Lung (tissue), 12 donors: ENCODE data around the gene BRD3OS. TPM values are rescaled to one million over a fixed set of nuclear protein-coding genes. Genes with fewer than 3 reads are reported as not detected.

Experiments used
- ATAC-seq: fragments of 200-7000 bp; cut with Tn5 transposase; one replicate; pipeline ENCODE4 v1.9.1; 2020; ENCODE audit warnings: moderate number of reproducible peaks; ENCODE audit not compliant: insufficient read depth, low FRiP score
- DNase-seq, 3 donors: peaks; one replicate each; pipeline ENCODE4 v3.0.0-alpha.2; 2013 to 2017
- H3K27ac ChIP-seq, 2 donors: one replicate each; pipeline ENCODE4 v1.5.1; 2013; ENCODE audit warnings: mild to moderate bottlenecking in 2 of 2, moderate library complexity in 2 of 2, control low read depth in 1 of 2, inconsistent platforms in 1 of 2, low read depth in 1 of 2, low read length in 1 of 2
- H3K27me3 ChIP-seq, 3 donors: one replicate each; pipeline ENCODE4 v1.5.1; 2013; ENCODE audit warnings: low read length in 2 of 3; ENCODE audit not compliant: control insufficient read depth in 3 of 3, insufficient read depth in 3 of 3
- H3K36me3 ChIP-seq, 4 donors: one replicate each; pipeline ENCODE4 v1.5.1; 2013; ENCODE audit warnings: low read length in 4 of 4, mild to moderate bottlenecking in 1 of 4, moderate library complexity in 1 of 4; ENCODE audit not compliant: control insufficient read depth in 4 of 4, insufficient read depth in 4 of 4
- H3K4me1 ChIP-seq, 5 donors: one replicate each; pipeline ENCODE4 v1.5.1; 2013; ENCODE audit warnings: low read length in 5 of 5, mild to moderate bottlenecking in 2 of 5, moderate library complexity in 1 of 5; ENCODE audit not compliant: control insufficient read depth in 5 of 5, insufficient read depth in 5 of 5
- H3K4me3 ChIP-seq: one replicate; pipeline ENCODE4 v1.5.1; 2013; ENCODE audit warnings: mild to moderate bottlenecking, control low read depth, moderate library complexity
- H3K9ac ChIP-seq, 2 donors: one replicate each; pipeline ENCODE4 v1.5.1; 2013; ENCODE audit warnings: low read length in 2 of 2, control low read depth in 1 of 2; ENCODE audit not compliant: insufficient read depth in 1 of 2
- H3K9me3 ChIP-seq, 4 donors: one replicate each; pipeline ENCODE4 v1.5.1; 2013; ENCODE audit warnings: low read length in 3 of 4, mild to moderate bottlenecking in 1 of 4, moderate library complexity in 1 of 4; ENCODE audit not compliant: control insufficient read depth in 4 of 4, insufficient read depth in 3 of 4
- CTCF ChIP-seq: IDR thresholded peaks from 2 replicates; pipeline ENCODE4 v1.5.1; 2012; ENCODE audit warnings: mild to moderate bottlenecking; ENCODE audit errors: control extremely low read depth, extremely low read depth
- WGBS, 2 donors: extraction: QIAGEN DNeasy Blood & Tissue Kit; methylation state at CpG; one replicate each; pipeline ENCODE4 v1.1.7; 2013; 5-methylcytosine and 5-hydroxymethylcytosine counted together
- polyA plus RNA-seq, 2 donors: library from polyadenylated mRNA; stranded (reverse); fragments of 200-250 nt; gene quantifications; one replicate each; pipeline ENCODE4 v1.2.1, GENCODE V29; 2013
- total RNA-seq, 2 donors: library from RNA; depleted of rRNA in 1 of 2; stranded (reverse); fragments of >200 nt in 1 of 2; gene quantifications; one replicate each; pipeline ENCODE4 v1.2.1, GENCODE V29; 2014 to 2021
- donor health status: control.
- donor health status: control.
- donor health status: Bipolar disorder and iron deficiency.
- donor health status: healthy.
- donor health status: DM: yes; HTN: yes; CAD: no.

The BRD3OS gene
- total and polyA plus RNA-seq, 4 donors = 7.1 to 20.7 (median 14.9) TPM

GRCh38 chr9:134053941-134054761 is 28.9 kb downstream of the BRD3OS start:
- peaks cover 0 to 34% (median 18%) of the 10 kb centered on the region in 4 donors for H3K36me3 ChIP-seq
- no peaks in the 10 kb centered on the region for H3K27me3 ChIP-seq
- no peak for TF ChIP-seq CTCF
- peak overlapping the region in 1 of 2 donors; percentile 1 for H3K27ac ChIP-seq
- no peak overlapping the region for H3K9ac ChIP-seq
- ATAC-seq = no peak
- WGBS, 2 donors = 88 to 89% methylated on average over 44 of the region's 44 CpGs
- H3K9me3 ChIP-seq = no peaks in the 10 kb centered on the region
- no peak overlapping the region for H3K4me3 ChIP-seq
- DNase-seq = no peak
- peaks cover 3 to 28% (median 16%) of the 10 kb centered on the region in 5 donors for H3K4me1 ChIP-seq

- Histone ChIP-seq H3K4me1 (peaks cover 3 to 34% (median 16%) of the 10 kb centered on the region in 5 donors), H3K9me3 (no peaks in the 10 kb centered on the region), H3K4me3 (no peak overlapping the region), H3K9ac (no peak overlapping the region), H3K27me3 (no peaks in the 10 kb centered on the region), H3K27ac (peak overlapping the region in 1 of 2 donors; percentile 43), H3K36me3 (peaks cover 0 to 24% (median 13%) of the 10 kb centered on the region in 4 donors)
- TF ChIP-seq CTCF = no peak
- no peak for ATAC-seq
- 83 to 85% methylated on average over 28 of the region's 28 CpGs for WGBS, 2 donors
- peak in 1 of 3 donors; percentile 9 for DNase-seq
Measured at GRCh38 chr9:134054891-134055811, 29.9 kb downstream of the BRD3OS start.

- H3K9me3 ChIP-seq = no peaks in the 10 kb centered on the region
- 27 to 44% methylated on average over 13 of the region's 13 CpGs for WGBS, 2 donors
- peak; percentile 71 for ATAC-seq
- no peaks in the 10 kb centered on the region for H3K27me3 ChIP-seq
- peaks cover 3 to 38% (median 16%) of the 10 kb centered on the region in 5 donors for H3K4me1 ChIP-seq
- TF ChIP-seq CTCF = no peak
- H3K27ac ChIP-seq = peak overlapping the region in 1 of 2 donors; percentile 43
- H3K9ac ChIP-seq = no peak overlapping the region
- peak; percentile 16 to 44 (median 28) for DNase-seq
- no peak overlapping the region for H3K4me3 ChIP-seq
- H3K36me3 ChIP-seq = peaks cover 0 to 16% (median 7%) of the 10 kb centered on the region in 4 donors
Measured at GRCh38 chr9:134055981-134056461, 30.7 kb downstream of the BRD3OS start.
